ENCODE measurements around the gene SNED1. TPM values are rescaled to one million over a fixed set of nuclear protein-coding genes. Genes with fewer than 3 reads are reported as not detected.

The SNED1 gene
- polyA plus RNA-seq, 2 of the 4 experiments (the other 2 are of a cell fraction): 0.15 to 0.21 TPM

- TF ChIP-seq CHD4 (IDR thresholded peaks at IDR 0.05; ENCODE audit: borderline replicate concordance) (no peak), ESRRA (IDR thresholded peaks at IDR 0.05; ENCODE audit: borderline replicate concordance, low read length) (no peak), ZNF302 (CRISPR knock-in tag; IDR thresholded peaks at IDR 0.05) (no peak), RFX5 (IDR thresholded peaks at IDR 0.05) (no peak), TFCP2L1 (CRISPR knock-in tag; IDR thresholded peaks at IDR 0.05) (no peak), BHLHE40 (IDR thresholded peaks at IDR 0.05; ENCODE audit: low read depth, low read length) (no peak), EP300 (IDR thresholded peaks at IDR 0.05) (no peak)
Observed at GRCh38 chr2:241126201-241126611, 127.8 kb downstream of the SNED1 start (continued).

GRCh38 chr2:241126771-241127202 lies 128.4 kb downstream of the SNED1 start:
- H3K4me3 ChIP-seq: no peak overlapping the region
- no peak for ATAC-seq
- 96% methylated on average over 13 of the region's 18 CpGs for WGBS (ENCODE audit: missing lambda C conversion rate)
- no peak overlapping the region for H3K4me2 ChIP-seq
- H3K4me1 ChIP-seq: no peaks in the 10 kb centered on the region
- DNase-seq (ENCODE audit: low read depth in 1 of 2, low spot score in 1 of 2): no peak
- POLR2A ChIA-PET: no interaction called here
- H3K27ac ChIP-seq: no peak overlapping the region
- no peaks in the 10 kb centered on the region for H3K9me3 ChIP-seq
- no peak for FAIRE-seq
- TF ChIP-seq MAZ (IDR thresholded peaks at IDR 0.05; ENCODE audit: borderline replicate concordance, low read depth, low read length): no peak
- no peak for TF ChIP-seq RAD21 (conservative IDR thresholded peaks at IDR 0.05 in 1 of 2, IDR thresholded peaks at IDR 0.05 in 1 of 2)
- no peak for TF ChIP-seq FOSL2 (IDR thresholded peaks at IDR 0.05)
- TF ChIP-seq FOSL2 (CRISPR knock-in tag; IDR thresholded peaks at IDR 0.05): no peak
- TF ChIP-seq RARB (CRISPR knock-in tag; IDR thresholded peaks at IDR 0.05): no peak
- TF ChIP-seq SMC3 (IDR thresholded peaks at IDR 0.05): no peak
- no peak for TF ChIP-seq ESRRA (IDR thresholded peaks at IDR 0.05; ENCODE audit: borderline replicate concordance, low read length)
- TF ChIP-seq NFE2L2 (conservative IDR thresholded peaks at IDR 0.05; ENCODE audit: low read length): no peak
- CTCF ChIA-PET: no interaction called here

GRCh38 chr2:241128266-241128665 lies 129.8 kb downstream of the SNED1 start:
- no peak overlapping the region for H3K4me3 ChIP-seq
- ChIA-PET CTCF (no interaction called here), POLR2A (no interaction called here)
- ATAC-seq: no peak
- WGBS (ENCODE audit: missing lambda C conversion rate): 91% methylated on average over 8 of the region's 8 CpGs
- no peak for DNase-seq (ENCODE audit: low read depth in 1 of 2, low spot score in 1 of 2)
- TF ChIP-seq HOXB5 (CRISPR knock-in tag; IDR thresholded peaks at IDR 0.05): no peak
- TF ChIP-seq CBX2 (IDR thresholded peaks at IDR 0.05; ENCODE audit: borderline replicate concordance, low read depth): no peak
- no peak for TF ChIP-seq RFX5 (IDR thresholded peaks at IDR 0.05)
- TF ChIP-seq TP53 (CRISPR knock-in tag; IDR thresholded peaks at IDR 0.05): no peak
- no peak for TF ChIP-seq RAD21 (conservative IDR thresholded peaks at IDR 0.05 in 1 of 2, IDR thresholded peaks at IDR 0.05 in 1 of 2)
- no peaks in the 10 kb centered on the region for H3K9me3 ChIP-seq
- H3K27ac ChIP-seq: no peak overlapping the region
- H3K4me2 ChIP-seq: no peak overlapping the region
- FAIRE-seq: no peak
- no peaks in the 10 kb centered on the region for H3K4me1 ChIP-seq

GRCh38 chr2:241129086-241129871 lies 130.9 kb downstream of the SNED1 start:
- TF ChIP-seq CHD4 (IDR thresholded peaks at IDR 0.05; ENCODE audit: borderline replicate concordance): no peak
- no peak for TF ChIP-seq POLR2AphosphoS2 (conservative IDR thresholded peaks at IDR 0.05; ENCODE audit: low read length)
- TF ChIP-seq SMC3 (IDR thresholded peaks at IDR 0.05): no peak
- TF ChIP-seq KDM5A (IDR thresholded peaks at IDR 0.05): no peak
- WGBS (ENCODE audit: missing lambda C conversion rate): 96% methylated on average over 9 of the region's 12 CpGs
- no peak overlapping the region for H3K4me2 ChIP-seq
- no peak overlapping the region for H3K4me3 ChIP-seq
- FAIRE-seq: no peak
- no peaks in the 10 kb centered on the region for H3K9me3 ChIP-seq
- no peak for DNase-seq (ENCODE audit: low read depth in 1 of 2, low spot score in 1 of 2)
- no peaks in the 10 kb centered on the region for H3K4me1 ChIP-seq
- no peak overlapping the region for H3K27ac ChIP-seq
- POLR2A ChIA-PET: no interaction called here
- CTCF ChIA-PET: interaction anchor here (0.8 to 1.1 kb wide), 2 partner anchors 15 to 28 kb away, joined by 3 read pairs; partner anchors contain the start of gene MTERF4
- ATAC-seq: no peak

GRCh38 chr2:241130316-241130715 lies 131.9 kb downstream of the SNED1 start:
- ATAC-seq: no peak
- Histone ChIP-seq H3K9me3 (no peaks in the 10 kb centered on the region), H3K4me3 (no peak overlapping the region), H3K4me2 (no peak overlapping the region), H3K27ac (no peak overlapping the region), H3K4me1 (no peaks in the 10 kb centered on the region)
- WGBS (ENCODE audit: missing lambda C conversion rate): 91% methylated on average over 16 of the region's 16 CpGs
- DNase-seq (ENCODE audit: low read depth in 1 of 2, low spot score in 1 of 2): no peak
- no peak for FAIRE-seq
- ChIA-PET POLR2A (no interaction called here), CTCF (no interaction called here)
- TF ChIP-seq HOXB13 (CRISPR knock-in tag; IDR thresholded peaks at IDR 0.05; ENCODE audit: low read depth): no peak
- no peak for TF ChIP-seq CHD4 (IDR thresholded peaks at IDR 0.05; ENCODE audit: borderline replicate concordance)
- no peak for TF ChIP-seq HOXA7 (CRISPR knock-in tag; IDR thresholded peaks at IDR 0.05)
- TF ChIP-seq BHLHE40 (IDR thresholded peaks at IDR 0.05; ENCODE audit: low read depth, low read length): no peak
- no peak for TF ChIP-seq BCL3 (IDR thresholded peaks at IDR 0.05)
- no peak for TF ChIP-seq RARB (CRISPR knock-in tag; IDR thresholded peaks at IDR 0.05)
- TF ChIP-seq SMC3 (IDR thresholded peaks at IDR 0.05): no peak
- no peak for TF ChIP-seq HMGXB4 (CRISPR knock-in tag; IDR thresholded peaks at IDR 0.05; ENCODE audit: borderline replicate concordance)
- TF ChIP-seq PHF8 (IDR thresholded peaks at IDR 0.05; ENCODE audit: borderline replicate concordance, low read depth): no peak
- no peak for TF ChIP-seq ZFP36 (IDR thresholded peaks at IDR 0.05; ENCODE audit: borderline replicate concordance, partially characterized antibody)
- TF ChIP-seq KDM5A (IDR thresholded peaks at IDR 0.05): no peak
- no peak for TF ChIP-seq SREBF2 (IDR thresholded peaks at IDR 0.05)
- no peak for TF ChIP-seq JUNB (IDR thresholded peaks at IDR 0.05)
